Heart left ventricle (tissue), 13 donors: ENCODE data around the gene PDZK1.

Source experiments
- POLR2A ChIP-seq, 2 donors: fragments of 450-650 bp; IDR thresholded peaks; one replicate each; pipeline ENCODE4 v1.6.1; 2017; ENCODE audit warnings: antibody characterized with exemption in 2 of 2, mild to moderate bottlenecking in 2 of 2, moderate library complexity in 2 of 2
- TF ChIP-seq, protein P1 (sequence below), 12 donors: fragments of 200-600 bp; sonication (generic) in 4 of 12; IDR thresholded peaks; one replicate each; pipeline versions ENCODE4 v1.5.0 to v1.8.0; 2018 to 2022; ENCODE audit warnings: antibody characterized with exemption in 12 of 12, mild to moderate bottlenecking in 5 of 12
- donor health status: ischemic (EF 13 %, LVEDD 7.1; RV severe dilation, severe dysfunction).
- donor health status: DM: no; HTN: yes; CAD: no.
- donor health status: DM: no; HTN: no; CAD: no.
- donor health status: ischemic (EF 25% LVEDD 6.9; RV normal size, moderate dysfunction).
- donor health status: ischemic (EF 25% LVEDD 5.7; RV mildly dilated, moderate dysfunction).
- donor health status: ischemic (EF 35%, LVEDD 5.7; RV mildly dilated, moderate dysfunction).
- donor health status: nonischemic (EF 11% LVEDD 7.7; RV severe dilation, severe dysfunction).
- donor health status: DM: yes; HTN: yes; CAD: no.
- donor health status: PGD.
- donor health status: ischemic (EF 29% LVEDD 5.4; RV normal size, mild dysfunction).
- donor health status: nonischemic (EF 23%, LVEDD 6.1; RV moderate dilation, normal function).

DNA sequence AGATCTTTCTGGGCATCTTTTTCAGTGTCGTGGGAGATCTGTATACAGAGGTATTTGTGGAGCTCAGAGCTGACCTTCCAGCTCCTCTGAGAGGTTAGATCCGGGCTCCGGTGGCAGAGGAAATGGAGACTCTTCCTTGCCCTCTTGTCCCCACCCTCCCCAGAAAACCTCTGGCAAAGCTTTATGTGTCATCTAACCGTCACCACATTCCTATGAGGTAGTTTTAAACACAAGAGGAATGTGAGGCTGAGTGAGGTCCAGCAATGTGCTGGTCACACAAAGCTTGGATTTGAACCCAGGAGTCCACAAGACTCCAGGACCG lies 13.3 kb upstream of the PDZK1 start:
- no peak for TF ChIP-seq POLR2A (IDR thresholded peaks at IDR 0.05)
- TF ChIP-seq, protein P1, sequence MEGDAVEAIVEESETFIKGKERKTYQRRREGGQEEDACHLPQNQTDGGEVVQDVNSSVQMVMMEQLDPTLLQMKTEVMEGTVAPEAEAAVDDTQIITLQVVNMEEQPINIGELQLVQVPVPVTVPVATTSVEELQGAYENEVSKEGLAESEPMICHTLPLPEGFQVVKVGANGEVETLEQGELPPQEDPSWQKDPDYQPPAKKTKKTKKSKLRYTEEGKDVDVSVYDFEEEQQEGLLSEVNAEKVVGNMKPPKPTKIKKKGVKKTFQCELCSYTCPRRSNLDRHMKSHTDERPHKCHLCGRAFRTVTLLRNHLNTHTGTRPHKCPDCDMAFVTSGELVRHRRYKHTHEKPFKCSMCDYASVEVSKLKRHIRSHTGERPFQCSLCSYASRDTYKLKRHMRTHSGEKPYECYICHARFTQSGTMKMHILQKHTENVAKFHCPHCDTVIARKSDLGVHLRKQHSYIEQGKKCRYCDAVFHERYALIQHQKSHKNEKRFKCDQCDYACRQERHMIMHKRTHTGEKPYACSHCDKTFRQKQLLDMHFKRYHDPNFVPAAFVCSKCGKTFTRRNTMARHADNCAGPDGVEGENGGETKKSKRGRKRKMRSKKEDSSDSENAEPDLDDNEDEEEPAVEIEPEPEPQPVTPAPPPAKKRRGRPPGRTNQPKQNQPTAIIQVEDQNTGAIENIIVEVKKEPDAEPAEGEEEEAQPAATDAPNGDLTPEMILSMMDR (IDR thresholded peaks at IDR 0.05): no peak
